Coronary artery (tissue), 2 donors: ENCODE measurements around the gene RPAIN.

Experiments
- DNase-seq: peaks from one replicate; pipeline ENCODE4 v3.0.0-alpha.2; 2017; ENCODE audit warnings: low spot score
- H3K27ac ChIP-seq, 2 donors: fragments of 200-600 bp; sonication (generic); one replicate each; pipeline ENCODE4 v1.5.1; 2016 to 2019
- H3K4me3 ChIP-seq: fragments of 200-600 bp; sonication (generic); 2 replicates; pipeline ENCODE4 v1.5.1; 2016; ENCODE audit warnings: mild to moderate bottlenecking, moderate library complexity
- CTCF ChIP-seq: fragments of 200-600 bp; sonication (generic); IDR thresholded peaks from one replicate; pipeline ENCODE4 v1.5.1; 2019; ENCODE audit warnings: antibody characterized with exemption

Gene RPAIN

GRCh38 chr17:5467416-5467815, 47.4 kb downstream of the RPAIN start:
- DNase-seq: no peak
- Histone ChIP-seq H3K4me3 (peak overlapping the region; percentile 96), H3K27ac (no peak overlapping the region)
- TF ChIP-seq CTCF: no peak

GRCh38 chr17:5468075-5468473, 48.1 kb downstream of the RPAIN start:
- no peak for DNase-seq

GRCh38 chr17:5472511-5472910, 52.5 kb downstream of the RPAIN start:
- no peak overlapping the region for H3K27ac ChIP-seq
- no peak for TF ChIP-seq CTCF
- H3K4me3 ChIP-seq: no peak overlapping the region
- DNase-seq: no peak

More at GRCh38 chr17:5468075-5468473, 48.1 kb downstream of the RPAIN start:
- H3K27ac ChIP-seq: peak overlapping the region in 1 of 2 donors; percentile 77
- no peak for TF ChIP-seq CTCF
- peak overlapping the region; percentile 96 for H3K4me3 ChIP-seq

- no peak overlapping the region for H3K27ac ChIP-seq
- TF ChIP-seq CTCF: no peak
- no peak for DNase-seq
- H3K4me3 ChIP-seq: no peak overlapping the region
These were observed 53.9 kb downstream of the RPAIN start for GRCh38 chr17:5473906-5474305.

- H3K27ac ChIP-seq: no peak overlapping the region
- DNase-seq: no peak
- no peak for TF ChIP-seq CTCF
- H3K4me3 ChIP-seq: no peak overlapping the region
These were observed 59.0 kb downstream of the RPAIN start for GRCh38 chr17:5478992-5479391.

- no peak overlapping the region for H3K27ac ChIP-seq
- TF ChIP-seq CTCF: no peak
- no peak overlapping the region for H3K4me3 ChIP-seq
- DNase-seq: no peak
These were observed 61.0 kb downstream of the RPAIN start for GRCh38 chr17:5480962-5481361.

- DNase-seq: no peak
- TF ChIP-seq CTCF: no peak
- Histone ChIP-seq H3K4me3 (no peak overlapping the region), H3K27ac (no peak overlapping the region)
These were observed 61.5 kb downstream of the RPAIN start for GRCh38 chr17:5481451-5481850.
